ENCODE results near the gene SAMD5. TPM values are rescaled to one million over a fixed set of nuclear protein-coding genes. Genes with fewer than 3 reads are reported as not detected.

The SAMD5 gene
- total and polyA plus RNA-seq, 10 of the 15 experiments (the other 5 are each of a cell fraction or from before 2014, with no cell fraction given) = 0.01 to 0.23 (median 0.05) TPM; not detected in 5

- TF ChIP-seq ZNF274 (IDR thresholded peaks at IDR 0.05; ENCODE audit: insufficient read depth, insufficient read length) (no peak), SMAD5 (IDR thresholded peaks at IDR 0.05; ENCODE audit: low read depth) (no peak), YY1 (IDR thresholded peaks at IDR 0.05; ENCODE audit: low read depth, low read length) (no peak), FOXK2 (IDR thresholded peaks at IDR 0.05) (no peak), NKRF (conservative IDR thresholded peaks at IDR 0.05) (no peak)
Measured at GRCh38 chr6:147618457-147618856, 110.0 kb downstream of the SAMD5 start (continued).

DNA sequence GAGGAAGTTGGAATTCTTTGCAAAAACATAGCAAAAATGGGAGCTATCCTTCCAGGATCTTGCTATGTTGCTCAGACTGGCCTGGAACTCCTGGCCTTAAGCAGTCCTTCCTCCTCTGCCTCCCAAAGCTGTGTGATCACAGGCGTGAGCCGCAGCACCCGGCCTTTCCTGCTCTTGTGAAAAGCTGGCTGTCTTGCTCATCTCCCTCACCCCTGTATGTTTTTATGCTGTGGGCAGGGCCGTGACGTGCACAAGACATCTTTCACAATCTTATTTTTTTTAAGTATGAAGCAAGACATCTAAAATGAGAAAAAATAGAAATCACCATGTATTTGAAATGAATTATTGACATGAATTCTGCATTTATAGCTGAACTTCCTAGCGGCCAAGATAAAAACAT, 110.4 kb downstream of the SAMD5 start:
- Histone ChIP-seq H3K4me1 (ENCODE audit: control insufficient read depth, insufficient read depth, low read length) (no peaks in the 10 kb centered on the region), H3K36me3 (ENCODE audit: control insufficient read depth in 2 of 2, insufficient read depth in 2 of 2, low read length in 1 of 2) (no peaks in the 10 kb centered on the region), H2AFZ (ENCODE audit: control insufficient read depth, low read depth, low read length) (no peak overlapping the region), H3K27ac (ENCODE audit: control insufficient read depth, insufficient read depth) (no peak overlapping the region), H4K20me1 (ENCODE audit: control insufficient read depth, insufficient read depth) (no peaks in the 10 kb centered on the region), H3K27me3 (replicated peaks in 1 of 2; ENCODE audit: control insufficient read depth in 2 of 2, insufficient read depth in 2 of 2, low read length in 1 of 2) (no peaks in the 10 kb centered on the region), H3K79me2 (ENCODE audit: control insufficient read depth, insufficient read depth, low read length) (no peaks in the 10 kb centered on the region), H3K4me3 (no peak overlapping the region), H3K4me2 (ENCODE audit: control insufficient read depth, insufficient read depth) (no peak overlapping the region), H3K9ac (ENCODE audit: control insufficient read depth, insufficient read depth, low read length) (no peak overlapping the region), H3K9me3 (replicated peaks; ENCODE audit: control insufficient read depth, insufficient read depth, low read length) (no peaks in the 10 kb centered on the region)
- FAIRE-seq (no peak), ATAC-seq (no peak), DNase-seq (ENCODE audit: low read depth, low spot score) (no peak)
- 33% methylated on average over 6 of the region's 6 CpGs for WGBS (ENCODE audit: insufficient coverage, insufficient replicate concordance, low lambda C conversion rate, missing lambda C conversion rate)
- ChIA-PET POLR2A (no interaction called here), RAD21 (ENCODE audit: unreplicated experiment) (no interaction called here), CTCF (no interaction called here), SMC1A (ENCODE audit: uncharacterized antibody, unreplicated experiment) (no interaction called here)
- intact Hi-C loops (cut with micrococcal nuclease; ENCODE audit: unreplicated experiment) = no loop called here
- no TSS peak for BruUV-seq (replicated peaks)
- no peak for TF ChIP-seq CEBPB (IDR thresholded peaks at IDR 0.05; ENCODE audit: borderline replicate concordance in 1 of 2, low read depth in 2 of 2, low read length in 2 of 2)
- in situ Hi-C loops (cut with MboI) = no loop called here
